HG03565 (cell line): ENCODE results near the gene GYS1.

Experiments
- ATAC-seq: cut with Tn5 transposase; IDR thresholded peaks from one replicate; pipeline ENCODE4 v1.9.1; 2021; ENCODE audit warnings: mild to moderate bottlenecking, moderate library complexity; ENCODE audit not compliant: unreplicated experiment

Gene GYS1

DNA sequence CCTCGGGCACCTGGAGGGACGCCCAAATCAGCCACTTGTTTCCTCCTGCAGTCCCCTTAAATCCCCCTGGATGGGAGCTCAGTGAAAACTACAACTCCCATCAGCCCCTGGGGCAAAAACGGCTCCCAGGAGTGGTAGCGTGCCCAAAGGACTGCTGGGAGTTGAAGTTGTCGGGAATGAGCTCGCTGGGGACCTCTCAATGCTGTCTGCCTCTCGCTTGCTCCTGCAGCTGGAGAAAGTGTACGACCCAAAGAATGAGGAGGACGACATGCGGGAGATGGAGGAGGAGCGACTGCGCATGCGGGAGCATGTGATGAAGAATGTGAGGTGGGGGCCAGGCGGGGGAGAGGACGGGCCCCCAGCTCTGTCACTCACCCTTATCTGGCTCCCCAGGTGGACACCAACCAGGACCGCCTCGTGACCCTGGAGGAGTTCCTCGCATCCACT lies 74.3 kb downstream of the GYS1 start:
- no peak for ATAC-seq
